GM19351 (cell line): ENCODE data around the gene CUL2.
"Not testable (repeated sequence)": the region's sequence is repeated elsewhere in the genome, so short reads cannot be mapped to it uniquely, and the experiment has no call there.

Experiments
- ATAC-seq: cut with Tn5 transposase; IDR thresholded peaks from one replicate; pipeline ENCODE4 v1.9.1; 2021; ENCODE audit warnings: mild to moderate bottlenecking, moderate library complexity; ENCODE audit not compliant: unreplicated experiment

The CUL2 gene

GRCh38 chr10:34985823-34986222, 104.3 kb downstream of the CUL2 start:
- no peak for ATAC-seq

- no peak for ATAC-seq
Observed at GRCh38 chr10:34985146-34985545, 105.0 kb downstream of the CUL2 start.

GRCh38 chr10:34981844-34982243, 108.3 kb downstream of the CUL2 start:
- no peak for ATAC-seq

GRCh38 chr10:34979938-34980337, 110.2 kb downstream of the CUL2 start:
- ATAC-seq: no peak

- ATAC-seq: no peak
Observed at GRCh38 chr10:34978080-34978479, 112.1 kb downstream of the CUL2 start.

GRCh38 chr10:34976380-34976910, 113.7 kb downstream of the CUL2 start:
- ATAC-seq: not testable (repeated sequence)

GRCh38 chr10:34974364-34975065, 115.6 kb downstream of the CUL2 start:
- not testable (repeated sequence) for ATAC-seq

- not testable (repeated sequence) for ATAC-seq
Observed at GRCh38 chr10:34973757-34974156, 116.4 kb downstream of the CUL2 start.

- not testable (repeated sequence) for ATAC-seq
Observed at GRCh38 chr10:34973121-34973520, 117.0 kb downstream of the CUL2 start.

- not testable (repeated sequence) for ATAC-seq
Observed at GRCh38 chr10:34972591-34972990, 117.5 kb downstream of the CUL2 start.

GRCh38 chr10:34971606-34972334, 118.4 kb downstream of the CUL2 start:
- not testable (repeated sequence) for ATAC-seq

GRCh38 chr10:34969171-34969570, 121.0 kb downstream of the CUL2 start:
- ATAC-seq: no peak

GRCh38 chr10:34967335-34967880, 122.7 kb downstream of the CUL2 start:
- ATAC-seq: no peak

GRCh38 chr10:34966451-34966850, 123.7 kb downstream of the CUL2 start:
- no peak for ATAC-seq

- no peak for ATAC-seq
Observed at GRCh38 chr10:34966040-34966439, 124.1 kb downstream of the CUL2 start.

GRCh38 chr10:34964166-34964800, 125.9 kb downstream of the CUL2 start:
- ATAC-seq: no peak

GRCh38 chr10:34962866-34963265, 127.3 kb downstream of the CUL2 start:
- no peak for ATAC-seq

GRCh38 chr10:34960983-34961382, 129.2 kb downstream of the CUL2 start:
- no peak for ATAC-seq

- no peak for ATAC-seq
Observed at GRCh38 chr10:34959786-34960185, 130.4 kb downstream of the CUL2 start.

- no peak for ATAC-seq
Observed at GRCh38 chr10:34959321-34959720, 130.8 kb downstream of the CUL2 start.
